T-helper 2 cell treated with Interferon-gamma antibody and Interleukin-4, amounts not matched to agents 5 μg/mL and 100 μg/mL, for 36 hours (primary cell): ENCODE measurements around the gene CCL26.

Experiments
- DNase-seq: peaks from one replicate; pipeline ENCODE4 v3.0.0; 2021; ENCODE audit warnings: low spot score
- H3K27ac Mint-ChIP-seq: one replicate; pipeline ENCODE4 v1.8.0; 2021; ENCODE audit warnings: mild to moderate bottlenecking, mixed read lengths
- H3K27me3 Mint-ChIP-seq: one replicate; pipeline ENCODE4 v1.8.0; 2021; ENCODE audit warnings: low read depth, mixed read lengths
- H3K36me3 Mint-ChIP-seq: one replicate; pipeline ENCODE4 v1.8.0; 2021; ENCODE audit warnings: low read depth, mixed read lengths
- H3K4me1 Mint-ChIP-seq: one replicate; pipeline ENCODE4 v1.8.0; 2021; ENCODE audit warnings: low read depth, mixed read lengths
- H3K4me3 Mint-ChIP-seq: one replicate; pipeline ENCODE4 v1.8.0; 2022; ENCODE audit warnings: mild to moderate bottlenecking, moderate library complexity, mixed read lengths
- H3K9me3 Mint-ChIP-seq: one replicate; pipeline ENCODE4 v1.8.0; 2021; ENCODE audit warnings: mixed read lengths

Gene CCL26

GRCh38 chr7:75772081-75773077 lies at the start of gene CCL26:
TSS of gene CCL26 (minus strand) at chr7:75772211. CDS start at chr7:75772176, 35 bp downstream.
- Mint-ChIP-seq H3K9me3 (no peaks in the 10 kb centered on the region), H3K27ac (no peak within 1 kb of the TSS), H3K27me3 (no peaks in the 10 kb centered on the region), H3K4me1 (peaks cover 17% of the 10 kb centered on the region), H3K36me3 (peaks cover 2% of the 10 kb centered on the region), H3K4me3 (no peak within 1 kb of the TSS)
- no peak for DNase-seq

GRCh38 chr7:75820688-75821087 lies 48.7 kb upstream of the CCL26 start:
- H3K27ac Mint-ChIP-seq, result no peak overlapping the region
- H3K4me3 Mint-ChIP-seq, result no peak overlapping the region
- H3K36me3 Mint-ChIP-seq, result no peaks in the 10 kb centered on the region
- H3K9me3 Mint-ChIP-seq, result no peaks in the 10 kb centered on the region
- peaks cover 3% of the 10 kb centered on the region for H3K27me3 Mint-ChIP-seq
- DNase-seq, result no peak
- H3K4me1 Mint-ChIP-seq, result no peaks in the 10 kb centered on the region

- Mint-ChIP-seq H3K27me3 (peaks cover 3% of the 10 kb centered on the region), H3K4me3 (no peak overlapping the region), H3K27ac (no peak overlapping the region), H3K4me1 (no peaks in the 10 kb centered on the region), H3K36me3 (no peaks in the 10 kb centered on the region), H3K9me3 (no peaks in the 10 kb centered on the region)
- DNase-seq, result no peak
Measured at GRCh38 chr7:75819711-75820110, 47.7 kb upstream of the CCL26 start.

GRCh38 chr7:75818472-75818871 lies 46.5 kb upstream of the CCL26 start:
- Mint-ChIP-seq H3K4me1 (no peaks in the 10 kb centered on the region), H3K27ac (no peak overlapping the region), H3K36me3 (no peaks in the 10 kb centered on the region), H3K9me3 (no peaks in the 10 kb centered on the region), H3K27me3 (peaks cover 3% of the 10 kb centered on the region), H3K4me3 (no peak overlapping the region)
- DNase-seq, result no peak

GRCh38 chr7:75817116-75817515 lies 45.1 kb upstream of the CCL26 start:
- no peaks in the 10 kb centered on the region for H3K9me3 Mint-ChIP-seq
- no peak overlapping the region for H3K4me3 Mint-ChIP-seq
- no peaks in the 10 kb centered on the region for H3K36me3 Mint-ChIP-seq
- H3K27ac Mint-ChIP-seq, result no peak overlapping the region
- DNase-seq, result peak; percentile 6
- peaks cover 3% of the 10 kb centered on the region for H3K27me3 Mint-ChIP-seq
- H3K4me1 Mint-ChIP-seq, result no peaks in the 10 kb centered on the region

- Mint-ChIP-seq H3K9me3 (no peaks in the 10 kb centered on the region), H3K4me3 (no peak overlapping the region), H3K36me3 (no peaks in the 10 kb centered on the region), H3K4me1 (no peaks in the 10 kb centered on the region), H3K27ac (no peak overlapping the region), H3K27me3 (peaks cover under 1% of the 10 kb centered on the region)
- DNase-seq, result no peak
Measured at GRCh38 chr7:75815418-75816064, 43.5 kb upstream of the CCL26 start.

GRCh38 chr7:75814407-75814947 lies 42.5 kb upstream of the CCL26 start:
- Mint-ChIP-seq H3K4me1 (no peaks in the 10 kb centered on the region), H3K27me3 (no peaks in the 10 kb centered on the region), H3K36me3 (no peaks in the 10 kb centered on the region), H3K27ac (no peak overlapping the region), H3K4me3 (no peak overlapping the region), H3K9me3 (no peaks in the 10 kb centered on the region)
- no peak for DNase-seq

GRCh38 chr7:75813781-75814236 lies 41.8 kb upstream of the CCL26 start, which contains the start of gene CCL24:
TSS of gene CCL24 (minus strand) at chr7:75813806. CDS start at chr7:75813715, 91 bp downstream.
- DNase-seq, result no peak
- Mint-ChIP-seq H3K4me1 (no peaks in the 10 kb centered on the region), H3K27ac (no peak within 1 kb of the TSS), H3K36me3 (no peaks in the 10 kb centered on the region), H3K4me3 (no peak within 1 kb of the TSS), H3K27me3 (no peaks in the 10 kb centered on the region), H3K9me3 (no peaks in the 10 kb centered on the region)

GRCh38 chr7:75813084-75813483 lies 41.1 kb upstream of the CCL26 start:
- Mint-ChIP-seq H3K4me1 (no peaks in the 10 kb centered on the region), H3K27ac (no peak overlapping the region), H3K36me3 (no peaks in the 10 kb centered on the region), H3K9me3 (peaks cover 2% of the 10 kb centered on the region), H3K4me3 (no peak overlapping the region), H3K27me3 (no peaks in the 10 kb centered on the region)
- DNase-seq, result no peak

- H3K4me3 Mint-ChIP-seq, result no peak overlapping the region
- DNase-seq, result no peak
- H3K27ac Mint-ChIP-seq, result no peak overlapping the region
- H3K9me3 Mint-ChIP-seq, result peaks cover 11% of the 10 kb centered on the region
- H3K36me3 Mint-ChIP-seq, result no peaks in the 10 kb centered on the region
- no peaks in the 10 kb centered on the region for H3K27me3 Mint-ChIP-seq
- no peaks in the 10 kb centered on the region for H3K4me1 Mint-ChIP-seq
Measured at GRCh38 chr7:75811894-75812678, 40.1 kb upstream of the CCL26 start.

GRCh38 chr7:75809396-75809795 lies 37.4 kb upstream of the CCL26 start:
- H3K4me3 Mint-ChIP-seq, result no peak overlapping the region
- H3K36me3 Mint-ChIP-seq, result no peaks in the 10 kb centered on the region
- H3K9me3 Mint-ChIP-seq, result peaks cover 18% of the 10 kb centered on the region
- no peak overlapping the region for H3K27ac Mint-ChIP-seq
- DNase-seq, result no peak
- no peaks in the 10 kb centered on the region for H3K4me1 Mint-ChIP-seq
- H3K27me3 Mint-ChIP-seq, result no peaks in the 10 kb centered on the region

GRCh38 chr7:75808106-75808505 lies 36.1 kb upstream of the CCL26 start:
- H3K9me3 Mint-ChIP-seq, result peaks cover 18% of the 10 kb centered on the region
- DNase-seq, result no peak
- no peaks in the 10 kb centered on the region for H3K4me1 Mint-ChIP-seq
- no peak overlapping the region for H3K4me3 Mint-ChIP-seq
- no peaks in the 10 kb centered on the region for H3K27me3 Mint-ChIP-seq
- no peaks in the 10 kb centered on the region for H3K36me3 Mint-ChIP-seq
- H3K27ac Mint-ChIP-seq, result no peak overlapping the region

GRCh38 chr7:75807452-75807851 lies 35.4 kb upstream of the CCL26 start:
- DNase-seq, result no peak
- Mint-ChIP-seq H3K27me3 (no peaks in the 10 kb centered on the region), H3K4me1 (no peaks in the 10 kb centered on the region), H3K36me3 (no peaks in the 10 kb centered on the region), H3K27ac (no peak overlapping the region), H3K9me3 (peaks cover 18% of the 10 kb centered on the region), H3K4me3 (no peak overlapping the region)
